GM12892 (cell line): ENCODE measurements around the gene SCCPDH. TPM values are rescaled to one million over a fixed set of nuclear protein-coding genes. Genes with fewer than 3 reads are reported as not detected.

Experiments
- DNase-seq: peaks from one replicate; pipeline ENCODE4 v3.0.0; 2011; ENCODE audit not compliant: insufficient read length
- FAIRE-seq: peaks from 2 replicates; lab custom pipeline; 2011; peaks lifted over from hg19 to GRCh38; lab: Jason Lieb, UNC
- POLR2A ChIP-seq: IDR thresholded peaks from 2 replicates; pipeline ENCODE4 v1.6.1; 2011; ENCODE audit warnings: low read depth, low read length, control low read depth
- POLR2AphosphoS5 ChIP-seq: IDR thresholded peaks from 2 replicates; pipeline ENCODE4 v1.6.1; 2011; ENCODE audit warnings: low read depth, low read length, control low read depth
- TAF1 ChIP-seq: IDR thresholded peaks from 2 replicates; pipeline ENCODE4 v1.6.1; 2011; ENCODE audit warnings: low read depth, mild to moderate bottlenecking, control low read depth, low read length, borderline replicate concordance
- polyA plus RNA-seq: library from polyadenylated mRNA; unstranded; fragments of >200 nt; gene quantifications from one replicate; pipeline ENCODE4 v1.2.1, GENCODE V29; 2012; ENCODE audit warnings: missing spikeins, inconsistent platforms; ENCODE audit not compliant: missing spikeins

Gene SCCPDH, protein sequence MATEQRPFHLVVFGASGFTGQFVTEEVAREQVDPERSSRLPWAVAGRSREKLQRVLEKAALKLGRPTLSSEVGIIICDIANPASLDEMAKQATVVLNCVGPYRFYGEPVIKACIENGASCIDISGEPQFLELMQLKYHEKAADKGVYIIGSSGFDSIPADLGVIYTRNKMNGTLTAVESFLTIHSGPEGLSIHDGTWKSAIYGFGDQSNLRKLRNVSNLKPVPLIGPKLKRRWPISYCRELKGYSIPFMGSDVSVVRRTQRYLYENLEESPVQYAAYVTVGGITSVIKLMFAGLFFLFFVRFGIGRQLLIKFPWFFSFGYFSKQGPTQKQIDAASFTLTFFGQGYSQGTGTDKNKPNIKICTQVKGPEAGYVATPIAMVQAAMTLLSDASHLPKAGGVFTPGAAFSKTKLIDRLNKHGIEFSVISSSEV
- 41.9 TPM for polyA plus RNA-seq

- peak; percentile 89 for DNase-seq
- peak; percentile 85; the same call in 1 of the 2 replicates for TF ChIP-seq POLR2A
- TF ChIP-seq TAF1: peak; percentile 37; the same call in 1 of the 2 replicates
- TF ChIP-seq POLR2AphosphoS5: no peak; the same call in 1 of the 2 replicates
- peak; percentile 84 for FAIRE-seq
These were observed at the start of gene SCCPDH for GRCh38 chr1:246724016-246724730. Gene SCCPDH, plus strand, starts transcription at chr1:246724409. Its CDS starts 14 bp downstream, at chr1:246724423.

DNA sequence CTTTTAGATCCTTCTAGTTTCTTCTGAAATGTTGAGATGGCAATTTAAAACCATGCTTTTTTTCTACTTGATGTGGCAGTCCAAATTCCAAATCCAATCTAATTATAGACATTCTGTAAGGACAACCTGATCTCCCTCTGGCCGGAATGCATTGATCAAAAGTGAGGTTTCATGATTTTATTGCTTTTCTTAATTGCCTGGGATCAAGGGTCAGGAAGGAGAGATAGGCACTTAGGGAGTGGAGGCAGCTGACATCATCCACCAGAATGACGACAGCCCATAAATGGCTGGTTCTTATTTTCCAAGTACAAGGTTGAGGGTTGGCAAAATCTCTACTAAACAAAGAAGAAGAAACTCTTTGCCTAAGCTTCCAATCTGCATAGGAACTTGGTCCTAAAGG is 46.4 kb upstream of the SCCPDH start:
- DNase-seq (no peak), FAIRE-seq (no peak)
- TF ChIP-seq POLR2A: no peak
- no peak for TF ChIP-seq POLR2AphosphoS5
- TF ChIP-seq TAF1: no peak

GRCh38 chr1:246678816-246679793 is 45.1 kb upstream of the SCCPDH start:
- FAIRE-seq (no peak), DNase-seq (no peak)
- no peak for TF ChIP-seq POLR2A
- TF ChIP-seq TAF1: no peak
- TF ChIP-seq POLR2AphosphoS5: no peak

DNA sequence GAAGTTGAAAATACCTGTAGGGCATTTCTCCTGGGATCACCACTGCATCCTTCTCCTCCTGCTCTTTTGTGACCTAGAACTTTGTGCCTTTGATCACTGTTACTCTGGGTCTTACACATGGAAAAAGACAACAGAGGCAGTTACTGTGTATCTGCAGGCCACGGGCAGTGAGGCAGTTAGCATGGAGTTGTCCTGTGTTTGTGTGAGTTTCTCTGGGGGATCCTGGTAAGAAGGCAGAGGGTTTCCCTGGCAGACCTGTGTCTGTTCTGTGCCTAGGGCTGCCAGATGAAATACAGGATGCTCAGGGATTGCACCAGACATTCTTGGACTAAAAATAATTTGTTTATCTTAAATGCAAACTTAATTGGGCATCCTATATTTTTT is 44.4 kb upstream of the SCCPDH start:
- no peak for FAIRE-seq
- no peak for TF ChIP-seq TAF1
- no peak for TF ChIP-seq POLR2AphosphoS5
- TF ChIP-seq POLR2A: no peak
- no peak for DNase-seq

DNA sequence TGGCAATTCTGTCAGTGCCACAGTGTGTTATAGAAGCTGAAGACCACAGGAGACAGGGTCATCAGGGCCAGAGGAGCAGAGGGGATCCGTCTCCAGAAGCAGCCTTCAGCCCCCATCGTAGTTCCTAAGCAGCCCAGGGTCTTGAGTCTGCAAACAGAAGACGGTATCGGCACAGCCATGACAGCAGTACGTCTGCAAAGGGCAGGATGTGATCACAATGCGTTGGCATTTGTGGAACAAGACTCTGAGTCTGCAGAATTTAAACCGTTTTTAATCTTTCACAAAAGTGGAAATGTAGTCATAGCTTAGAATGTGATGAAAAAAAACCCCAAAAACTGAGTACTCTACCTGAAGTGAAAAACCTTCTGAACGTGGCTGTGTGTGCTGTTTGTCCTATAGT is 44.0 kb upstream of the SCCPDH start:
- TF ChIP-seq POLR2AphosphoS5 (no peak), POLR2A (no peak), TAF1 (no peak)
- no peak for FAIRE-seq
- DNase-seq: no peak

DNA sequence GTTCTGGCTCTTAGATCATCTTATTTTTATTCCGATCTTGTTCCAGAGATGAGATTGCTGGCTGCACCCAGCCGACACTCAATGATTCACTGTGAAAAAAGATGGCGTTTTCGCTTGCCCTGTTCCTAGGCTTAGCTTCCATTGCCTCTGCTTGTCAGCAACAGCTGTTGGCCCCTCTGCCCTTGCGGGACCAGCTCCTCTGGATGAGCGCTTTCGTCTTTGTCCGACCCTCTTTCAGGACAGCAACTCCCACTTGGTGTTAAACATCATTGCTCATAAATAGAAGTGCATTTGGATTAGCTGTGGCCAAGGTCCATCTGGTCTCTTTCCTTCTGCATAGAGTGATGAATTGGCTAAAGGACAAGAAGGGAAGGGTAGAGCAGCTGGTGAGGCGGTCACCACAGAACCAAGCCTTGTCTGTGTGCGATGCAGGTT is 43.5 kb upstream of the SCCPDH start:
- TF ChIP-seq TAF1 (no peak), POLR2AphosphoS5 (no peak), POLR2A (no peak)
- DNase-seq (no peak), FAIRE-seq (no peak)

- FAIRE-seq (no peak), DNase-seq (no peak)
These were observed 42.0 kb upstream of the SCCPDH start for GRCh38 chr1:246681900-246682895.

GRCh38 chr1:246683521-246683920 is 40.7 kb upstream of the SCCPDH start:
- TF ChIP-seq TAF1 (no peak), POLR2A (no peak), POLR2AphosphoS5 (no peak)
- no peak for DNase-seq
- FAIRE-seq: no peak

More at GRCh38 chr1:246681900-246682895, 42.0 kb upstream of the SCCPDH start:
- TF ChIP-seq TAF1: no peak
- TF ChIP-seq POLR2A: no peak
- TF ChIP-seq POLR2AphosphoS5: no peak

DNA sequence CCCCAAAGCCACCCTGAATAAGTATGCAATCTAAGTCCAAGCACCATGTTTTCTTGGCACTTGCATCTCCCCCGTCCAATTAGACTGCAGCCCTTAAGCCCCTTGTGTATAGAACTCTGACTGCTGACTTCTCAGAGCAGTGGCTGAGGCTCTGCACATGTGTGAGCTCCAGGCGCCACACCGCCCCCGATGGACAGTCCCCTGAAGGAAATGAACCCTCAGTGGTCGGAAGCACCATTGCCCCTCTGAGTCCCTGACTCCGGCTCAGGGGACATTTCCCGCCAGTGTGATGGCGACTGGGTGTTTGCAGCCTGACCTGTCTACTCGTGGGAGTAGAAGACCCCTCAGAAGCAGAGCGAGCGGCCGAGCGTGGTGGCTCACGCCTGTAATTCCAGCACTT is 37.2 kb upstream of the SCCPDH start:
- no peak for DNase-seq
- no peak for TF ChIP-seq TAF1
- TF ChIP-seq POLR2A: no peak
- no peak for TF ChIP-seq POLR2AphosphoS5
- FAIRE-seq: no peak

- TF ChIP-seq POLR2A (no peak), TAF1 (no peak), POLR2AphosphoS5 (no peak)
- peak; percentile 91 for DNase-seq
- FAIRE-seq: peak; percentile 72
These were observed 34.7 kb upstream of the SCCPDH start for GRCh38 chr1:246689409-246690008.
